ENCODE measurements around the gene IRAK1. TPM values are rescaled to one million over a fixed set of nuclear protein-coding genes. Genes with fewer than 3 reads are reported as not detected.

The IRAK1 gene
- polyA plus RNA-seq, 1 donor from 2014 or later: 6.8 TPM

DNA sequence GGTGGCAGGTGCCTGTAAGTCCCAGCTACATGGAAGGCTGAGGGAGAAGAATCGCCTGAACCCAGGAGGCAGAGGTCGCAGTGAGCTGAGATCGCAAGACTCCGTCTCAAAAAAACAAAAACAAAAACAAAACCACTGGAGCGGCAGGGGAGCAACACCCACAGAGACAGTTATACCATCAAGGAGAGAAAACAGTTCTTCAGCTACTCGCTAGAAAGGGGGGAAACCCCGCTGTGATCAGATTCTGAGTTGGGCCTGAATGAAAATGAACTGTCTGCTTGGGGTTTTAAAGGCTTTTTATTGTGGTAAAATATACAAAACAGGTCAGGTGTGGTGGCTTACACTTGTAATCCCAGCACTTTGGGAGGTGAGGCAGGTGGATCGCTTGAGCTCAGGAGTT is 16.8 kb upstream of the IRAK1 start:
- Histone ChIP-seq H3K4me2 (ENCODE audit: low read length) (no peak overlapping the region), H3K79me2 (replicated peaks; ENCODE audit: insufficient read depth, low read length) (no peaks in the 10 kb centered on the region), H3K27ac (ENCODE audit: low read length) (no peak overlapping the region), H3K27me3 (ENCODE audit: insufficient read depth, low read depth, low read length) (no peaks in the 10 kb centered on the region), H3K9me2 (ENCODE audit: insufficient read depth, low read length) (no peaks in the 10 kb centered on the region), H3F3A (ENCODE audit: insufficient read depth, low read length, poor library complexity, severe bottlenecking) (no peaks in the 10 kb centered on the region), H3K4me3 (ENCODE audit: low read length) (no peak overlapping the region), H4K20me1 (ENCODE audit: insufficient read depth) (no peaks in the 10 kb centered on the region), H3K9ac (ENCODE audit: low read length) (no peak overlapping the region), H3K36me3 (ENCODE audit: insufficient read depth, low read length) (no peaks in the 10 kb centered on the region), H3K9me3 (ENCODE audit: low read length) (no peaks in the 10 kb centered on the region), H2AFZ (ENCODE audit: low read depth, low read length) (no peak overlapping the region)
- TF ChIP-seq TAF1 (IDR thresholded peaks at IDR 0.05; ENCODE audit: low read depth) (no peak), RAD21 (conservative IDR thresholded peaks at IDR 0.05) (no peak), POLR2AphosphoS5 (IDR thresholded peaks at IDR 0.05) (no peak), SMC3 (conservative IDR thresholded peaks at IDR 0.05; ENCODE audit: poor library complexity) (no peak), MXI1 (conservative IDR thresholded peaks at IDR 0.05; ENCODE audit: poor library complexity, severe bottlenecking) (no peak), EZH2 (IDR thresholded peaks at IDR 0.05; ENCODE audit: borderline replicate concordance, insufficient read depth, low read length, poor library complexity, severe bottlenecking) (no peak), EP300 (conservative IDR thresholded peaks at IDR 0.05; ENCODE audit: poor library complexity, severe bottlenecking) (no peak)
- TF ChIP-seq, protein P1, sequence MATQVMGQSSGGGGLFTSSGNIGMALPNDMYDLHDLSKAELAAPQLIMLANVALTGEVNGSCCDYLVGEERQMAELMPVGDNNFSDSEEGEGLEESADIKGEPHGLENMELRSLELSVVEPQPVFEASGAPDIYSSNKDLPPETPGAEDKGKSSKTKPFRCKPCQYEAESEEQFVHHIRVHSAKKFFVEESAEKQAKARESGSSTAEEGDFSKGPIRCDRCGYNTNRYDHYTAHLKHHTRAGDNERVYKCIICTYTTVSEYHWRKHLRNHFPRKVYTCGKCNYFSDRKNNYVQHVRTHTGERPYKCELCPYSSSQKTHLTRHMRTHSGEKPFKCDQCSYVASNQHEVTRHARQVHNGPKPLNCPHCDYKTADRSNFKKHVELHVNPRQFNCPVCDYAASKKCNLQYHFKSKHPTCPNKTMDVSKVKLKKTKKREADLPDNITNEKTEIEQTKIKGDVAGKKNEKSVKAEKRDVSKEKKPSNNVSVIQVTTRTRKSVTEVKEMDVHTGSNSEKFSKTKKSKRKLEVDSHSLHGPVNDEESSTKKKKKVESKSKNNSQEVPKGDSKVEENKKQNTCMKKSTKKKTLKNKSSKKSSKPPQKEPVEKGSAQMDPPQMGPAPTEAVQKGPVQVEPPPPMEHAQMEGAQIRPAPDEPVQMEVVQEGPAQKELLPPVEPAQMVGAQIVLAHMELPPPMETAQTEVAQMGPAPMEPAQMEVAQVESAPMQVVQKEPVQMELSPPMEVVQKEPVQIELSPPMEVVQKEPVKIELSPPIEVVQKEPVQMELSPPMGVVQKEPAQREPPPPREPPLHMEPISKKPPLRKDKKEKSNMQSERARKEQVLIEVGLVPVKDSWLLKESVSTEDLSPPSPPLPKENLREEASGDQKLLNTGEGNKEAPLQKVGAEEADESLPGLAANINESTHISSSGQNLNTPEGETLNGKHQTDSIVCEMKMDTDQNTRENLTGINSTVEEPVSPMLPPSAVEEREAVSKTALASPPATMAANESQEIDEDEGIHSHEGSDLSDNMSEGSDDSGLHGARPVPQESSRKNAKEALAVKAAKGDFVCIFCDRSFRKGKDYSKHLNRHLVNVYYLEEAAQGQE (IDR thresholded peaks at IDR 0.05; ENCODE audit: borderline replicate concordance): no peak
- TF ChIP-seq, protein P2, sequence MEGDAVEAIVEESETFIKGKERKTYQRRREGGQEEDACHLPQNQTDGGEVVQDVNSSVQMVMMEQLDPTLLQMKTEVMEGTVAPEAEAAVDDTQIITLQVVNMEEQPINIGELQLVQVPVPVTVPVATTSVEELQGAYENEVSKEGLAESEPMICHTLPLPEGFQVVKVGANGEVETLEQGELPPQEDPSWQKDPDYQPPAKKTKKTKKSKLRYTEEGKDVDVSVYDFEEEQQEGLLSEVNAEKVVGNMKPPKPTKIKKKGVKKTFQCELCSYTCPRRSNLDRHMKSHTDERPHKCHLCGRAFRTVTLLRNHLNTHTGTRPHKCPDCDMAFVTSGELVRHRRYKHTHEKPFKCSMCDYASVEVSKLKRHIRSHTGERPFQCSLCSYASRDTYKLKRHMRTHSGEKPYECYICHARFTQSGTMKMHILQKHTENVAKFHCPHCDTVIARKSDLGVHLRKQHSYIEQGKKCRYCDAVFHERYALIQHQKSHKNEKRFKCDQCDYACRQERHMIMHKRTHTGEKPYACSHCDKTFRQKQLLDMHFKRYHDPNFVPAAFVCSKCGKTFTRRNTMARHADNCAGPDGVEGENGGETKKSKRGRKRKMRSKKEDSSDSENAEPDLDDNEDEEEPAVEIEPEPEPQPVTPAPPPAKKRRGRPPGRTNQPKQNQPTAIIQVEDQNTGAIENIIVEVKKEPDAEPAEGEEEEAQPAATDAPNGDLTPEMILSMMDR (IDR thresholded peaks at IDR 0.05; ENCODE audit: poor library complexity, severe bottlenecking): no peak

DNA sequence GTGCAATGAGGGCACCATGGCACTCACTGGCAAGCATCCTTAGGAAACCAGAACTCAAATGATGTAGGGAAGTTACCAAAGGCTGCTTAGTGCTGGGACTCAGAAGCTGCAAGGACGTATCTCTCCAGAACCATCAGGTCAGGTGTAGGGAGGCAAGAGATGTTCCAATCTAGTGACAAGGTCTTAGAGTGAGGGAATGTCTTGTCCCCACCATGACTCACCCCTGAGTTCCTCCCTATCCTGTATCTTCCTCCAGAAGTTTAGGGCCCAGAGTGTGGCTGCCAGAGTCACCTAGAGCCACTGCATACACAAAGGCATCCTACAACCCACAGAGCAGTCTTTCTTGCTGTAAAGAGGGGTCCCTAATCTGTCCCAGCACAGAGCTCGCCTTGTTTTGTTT is 14.1 kb upstream of the IRAK1 start:
- no peaks in the 10 kb centered on the region for H3K9me3 ChIP-seq (ENCODE audit: low read length)

More for the DNA sequence above, 14.1 kb upstream of the IRAK1 start:
- Histone ChIP-seq H3K9me2 (ENCODE audit: insufficient read depth, low read length) (no peaks in the 10 kb centered on the region), H3K27ac (ENCODE audit: low read length) (no peak overlapping the region), H3K4me3 (ENCODE audit: low read length) (no peak overlapping the region), H2AFZ (ENCODE audit: low read depth, low read length) (no peak overlapping the region), H3F3A (ENCODE audit: insufficient read depth, low read length, poor library complexity, severe bottlenecking) (no peaks in the 10 kb centered on the region), H3K9ac (ENCODE audit: low read length) (no peak overlapping the region), H3K36me3 (ENCODE audit: insufficient read depth, low read length) (no peaks in the 10 kb centered on the region), H4K20me1 (ENCODE audit: insufficient read depth) (no peaks in the 10 kb centered on the region), H3K4me2 (ENCODE audit: low read length) (no peak overlapping the region), H3K79me2 (replicated peaks; ENCODE audit: insufficient read depth, low read length) (no peaks in the 10 kb centered on the region), H3K27me3 (ENCODE audit: insufficient read depth, low read depth, low read length) (no peaks in the 10 kb centered on the region)
- TF ChIP-seq POLR2AphosphoS5 (IDR thresholded peaks at IDR 0.05) (no peak), RAD21 (conservative IDR thresholded peaks at IDR 0.05) (no peak), EZH2 (IDR thresholded peaks at IDR 0.05; ENCODE audit: borderline replicate concordance, insufficient read depth, low read length, poor library complexity, severe bottlenecking) (no peak), MXI1 (conservative IDR thresholded peaks at IDR 0.05; ENCODE audit: poor library complexity, severe bottlenecking) (no peak), TAF1 (IDR thresholded peaks at IDR 0.05; ENCODE audit: low read depth) (no peak), SMC3 (conservative IDR thresholded peaks at IDR 0.05; ENCODE audit: poor library complexity) (no peak), EP300 (conservative IDR thresholded peaks at IDR 0.05; ENCODE audit: poor library complexity, severe bottlenecking) (no peak)
- TF ChIP-seq, protein P1 (IDR thresholded peaks at IDR 0.05; ENCODE audit: borderline replicate concordance): no peak
- TF ChIP-seq, protein P2 (IDR thresholded peaks at IDR 0.05; ENCODE audit: poor library complexity, severe bottlenecking): no peak
